ENCODE measurements around the gene CFAP46.

Gene CFAP46

DNA sequence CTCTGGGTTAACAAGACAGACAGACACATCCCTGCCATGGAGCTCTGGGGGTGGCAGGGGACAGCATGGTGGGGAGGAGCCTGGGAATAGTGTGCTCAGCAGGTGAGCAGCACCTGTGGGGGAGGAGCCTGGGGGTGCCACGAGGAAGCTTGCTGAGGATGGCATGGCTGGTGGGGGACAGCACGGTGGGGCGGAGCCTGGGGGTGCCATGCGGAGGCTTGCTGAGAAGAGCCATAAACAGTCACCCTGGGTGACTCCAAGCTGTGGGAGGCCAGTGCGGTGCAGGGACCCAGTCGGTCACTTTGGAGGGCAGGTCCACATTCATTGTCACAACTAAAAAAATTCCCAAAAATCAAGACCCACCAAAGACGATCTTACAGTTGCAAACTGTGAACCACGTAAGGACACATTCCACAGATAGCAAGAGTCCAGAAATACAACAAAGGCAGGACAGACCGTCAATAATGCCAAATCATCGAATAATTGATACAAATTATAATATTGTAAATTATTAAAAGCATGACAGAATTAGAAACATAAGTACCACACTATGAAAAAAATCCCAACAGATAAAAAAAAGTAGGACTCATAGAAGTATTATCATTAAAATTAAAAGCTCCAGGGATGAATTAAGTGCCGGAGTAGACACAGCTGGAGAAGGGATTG, 180.8 kb downstream of the CFAP46 start:
- H3K27ac ChIP-seq = no peak overlapping the region
- CTCF ChIA-PET = interaction anchor here (0.6 kb wide), 1 partner anchor 282 kb away, joined by 7 read pairs; no protein-coding TSS in a partner anchor
- POLR2A ChIA-PET (ENCODE audit: low non-redundant PET) = no interaction called here
- DNase-seq (ENCODE audit: low spot score) = no peak
- TF ChIP-seq, protein P1, sequence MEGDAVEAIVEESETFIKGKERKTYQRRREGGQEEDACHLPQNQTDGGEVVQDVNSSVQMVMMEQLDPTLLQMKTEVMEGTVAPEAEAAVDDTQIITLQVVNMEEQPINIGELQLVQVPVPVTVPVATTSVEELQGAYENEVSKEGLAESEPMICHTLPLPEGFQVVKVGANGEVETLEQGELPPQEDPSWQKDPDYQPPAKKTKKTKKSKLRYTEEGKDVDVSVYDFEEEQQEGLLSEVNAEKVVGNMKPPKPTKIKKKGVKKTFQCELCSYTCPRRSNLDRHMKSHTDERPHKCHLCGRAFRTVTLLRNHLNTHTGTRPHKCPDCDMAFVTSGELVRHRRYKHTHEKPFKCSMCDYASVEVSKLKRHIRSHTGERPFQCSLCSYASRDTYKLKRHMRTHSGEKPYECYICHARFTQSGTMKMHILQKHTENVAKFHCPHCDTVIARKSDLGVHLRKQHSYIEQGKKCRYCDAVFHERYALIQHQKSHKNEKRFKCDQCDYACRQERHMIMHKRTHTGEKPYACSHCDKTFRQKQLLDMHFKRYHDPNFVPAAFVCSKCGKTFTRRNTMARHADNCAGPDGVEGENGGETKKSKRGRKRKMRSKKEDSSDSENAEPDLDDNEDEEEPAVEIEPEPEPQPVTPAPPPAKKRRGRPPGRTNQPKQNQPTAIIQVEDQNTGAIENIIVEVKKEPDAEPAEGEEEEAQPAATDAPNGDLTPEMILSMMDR (conservative IDR thresholded peaks at IDR 0.05; ENCODE audit: low read depth) = no peak

DNA sequence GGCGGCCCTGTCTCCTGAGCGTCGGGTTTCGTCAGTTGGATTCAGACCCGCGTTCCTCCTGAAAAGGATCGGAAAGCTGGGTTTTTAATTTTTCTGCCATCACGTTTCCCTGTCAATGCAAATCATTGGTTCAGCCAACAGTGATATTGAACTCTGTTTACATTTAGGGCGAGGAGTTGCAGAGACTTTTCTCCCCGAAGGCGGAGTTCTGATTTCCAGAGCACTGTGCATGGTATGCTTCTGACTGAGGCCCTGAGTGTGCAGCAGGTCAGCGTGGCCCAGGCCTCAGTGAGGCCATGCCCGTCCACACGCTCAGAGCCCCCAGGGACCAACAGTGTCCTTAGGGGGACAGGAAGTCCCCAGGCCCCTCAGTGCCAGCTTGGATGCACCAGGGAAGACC, 183.5 kb downstream of the CFAP46 start:
- H3K27ac ChIP-seq = no peak overlapping the region
- ChIA-PET POLR2A (ENCODE audit: low non-redundant PET) (no interaction called here), CTCF (no interaction called here)
- TF ChIP-seq, protein P1 (conservative IDR thresholded peaks at IDR 0.05; ENCODE audit: low read depth) = no peak
- no peak for DNase-seq (ENCODE audit: low spot score)
